Upper lobe of left lung (tissue), 6 donors: ENCODE data around the gene ACSS2. TPM values are rescaled to one million over a fixed set of nuclear protein-coding genes. Genes with fewer than 3 reads are reported as not detected.

Experiments used
- ATAC-seq, 2 donors: fragments of 200-7000 bp; cut with Tn5 transposase; one replicate each; pipeline ENCODE4 v1.9.1; 2022; ENCODE audit warnings: mild to moderate bottlenecking in 2 of 2, moderate library complexity in 2 of 2; ENCODE audit not compliant: low FRiP score in 2 of 2
- DNase-seq, 2 donors: peaks; one replicate each; pipeline ENCODE4 v3.0.0-alpha.2; 2019 to 2020
- H3K27ac ChIP-seq, 4 donors: fragments of 200-600 bp; sonication (generic); one replicate each; pipeline ENCODE4 v1.5.1; 2016 to 2019
- H3K27me3 ChIP-seq, 4 donors: fragments of 200-600 bp; sonication (generic); one replicate each; pipeline ENCODE4 v1.5.1; 2017 to 2019
- H3K36me3 ChIP-seq, 4 donors: fragments of 200-600 bp; sonication (generic); one replicate each; pipeline ENCODE4 v1.5.1; 2016 to 2019
- H3K4me1 ChIP-seq, 4 donors: fragments of 200-600 bp; sonication (generic); one replicate each; pipeline ENCODE4 v1.5.1; 2018 to 2019
- H3K4me3 ChIP-seq, 4 donors: fragments of 200-600 bp; sonication (generic); one replicate each; pipeline ENCODE4 v1.5.1; 2017 to 2019; ENCODE audit warnings: mild to moderate bottlenecking in 2 of 4, moderate library complexity in 1 of 4
- H3K9me3 ChIP-seq, 4 donors: fragments of 200-600 bp; sonication (generic); one replicate each; pipeline ENCODE4 v1.5.1; 2018 to 2019
- CTCF ChIP-seq, 6 experiments: fragments of 450-650 bp in 4 of 6; fragments of 200-600 bp in 2 of 6; sonication (generic) in 2 of 6; IDR thresholded peaks; one replicate each; pipeline ENCODE4 v1.5.1; 2016 to 2019; ENCODE audit warnings: antibody characterized with exemption in 6 of 6
- EP300 ChIP-seq, 4 donors: sonication (generic); formaldehyde crosslinking; IDR thresholded peaks; one replicate each; pipeline ENCODE4 v1.5.1; 2017; ENCODE audit warnings: antibody characterized with exemption in 4 of 4, control low read depth in 2 of 4
- POLR2A ChIP-seq, 4 donors: fragments of 450-650 bp; IDR thresholded peaks; one replicate each; pipeline ENCODE4 v1.5.1; 2016 to 2017; ENCODE audit warnings: antibody characterized with exemption in 4 of 4, mild to moderate bottlenecking in 2 of 4
- POLR2AphosphoS5 ChIP-seq, 2 donors: sonication (generic); formaldehyde crosslinking; IDR thresholded peaks; one replicate each; pipeline ENCODE4 v1.5.1; 2017; ENCODE audit warnings: antibody characterized with exemption in 2 of 2
- WGBS, 2 donors: methylation state at CpG; one replicate each; pipeline ENCODE4 v1.1.5; 2017 to 2018; 5-methylcytosine and 5-hydroxymethylcytosine counted together
- total RNA-seq, 6 donors: library from RNA; depleted of rRNA in 4 of 6; stranded (reverse); fragments of >200 nt in 4 of 6; gene quantifications; one replicate each; pipeline versions ENCODE4 v1.1.0 to v1.2.1, GENCODE V29; 2016 to 2021
- donor health status: DM: no; HTN: no; CAD: no; lungs with moderate emphysema.
- donor health status: DM: no; HTN: yes; CAD: no; lungs with severe emphysema.

Gene ACSS2
- total RNA-seq, 6 donors from 2014 or later = 110 to 377 (median 203) TPM

GRCh38 chr20:34852298-34852697 lies 24.1 kb upstream of the ACSS2 start:
- H3K27ac ChIP-seq = no peak overlapping the region
- no peaks in the 10 kb centered on the region for H3K9me3 ChIP-seq
- WGBS, 2 donors = 60 to 87% methylated on average over 1 to 4 of the region's 4 CpGs
- TF ChIP-seq EP300 (IDR thresholded peaks at IDR 0.05) (no peak), POLR2A (IDR thresholded peaks at IDR 0.05) (no peak), CTCF (IDR thresholded peaks at IDR 0.05) (no peak), POLR2AphosphoS5 (IDR thresholded peaks at IDR 0.05) (no peak)
- H3K27me3 ChIP-seq = no peaks in the 10 kb centered on the region
- H3K4me3 ChIP-seq = no peak overlapping the region
- H3K4me1 ChIP-seq = no peaks in the 10 kb centered on the region
- peaks cover 8 to 46% (median 27%) of the 10 kb centered on the region in 4 donors for H3K36me3 ChIP-seq
- DNase-seq = no peak
- ATAC-seq = no peak

DNA sequence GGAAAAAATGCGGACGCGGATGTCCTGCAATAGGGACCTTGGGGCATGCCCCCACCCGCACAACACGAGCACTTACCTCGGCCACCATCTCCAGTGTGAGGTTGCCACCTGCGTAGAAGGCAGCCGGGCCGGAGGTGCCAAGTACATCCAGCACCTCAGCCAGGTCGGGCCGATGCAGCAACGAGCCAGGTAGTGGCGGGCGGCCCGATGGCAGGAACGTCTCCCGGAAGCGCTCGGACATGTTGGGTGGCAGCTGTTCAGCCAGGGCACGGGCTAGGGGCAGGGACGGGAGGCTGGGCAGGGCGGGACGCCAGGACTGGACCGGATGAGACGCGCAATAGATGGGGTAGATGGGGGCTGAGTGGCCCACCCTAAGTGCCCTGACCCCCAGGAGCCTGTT lies 17.0 kb upstream of the ACSS2 start:
- no peak for TF ChIP-seq CTCF (IDR thresholded peaks at IDR 0.05)
- TF ChIP-seq POLR2AphosphoS5 (IDR thresholded peaks at IDR 0.05) = no peak
- H3K36me3 ChIP-seq = peaks cover 0 to 28% (median 7%) of the 10 kb centered on the region in 4 donors
- H3K27me3 ChIP-seq = no peaks in the 10 kb centered on the region
- peak in 1 of 2 donors; percentile 83 for DNase-seq
- peaks cover 0 to 7% (median 2%) of the 10 kb centered on the region in 4 donors for H3K4me1 ChIP-seq
- peak in 1 of 2 donors; percentile 44 for ATAC-seq
- no peak overlapping the region for H3K27ac ChIP-seq
- H3K9me3 ChIP-seq = no peaks in the 10 kb centered on the region
- WGBS, 2 donors = 94 to 95% methylated on average over 26 of the region's 26 CpGs
- H3K4me3 ChIP-seq = no peak overlapping the region

- Histone ChIP-seq H3K27ac (no peak overlapping the region), H3K27me3 (no peaks in the 10 kb centered on the region), H3K4me3 (no peak overlapping the region), H3K36me3 (peaks cover 0 to 22% (median 6%) of the 10 kb centered on the region in 4 donors), H3K9me3 (no peaks in the 10 kb centered on the region), H3K4me1 (peaks cover 0 to 7% (median 2%) of the 10 kb centered on the region in 4 donors)
- 85 to 88% methylated on average over 8 of the region's 9 CpGs for whole genome bisulfite sequencing, 2 donors
- ATAC-seq (no peak), DNase-seq (no peak)
- no peak for TF ChIP-seq CTCF (IDR thresholded peaks at IDR 0.05)
- no peak for TF ChIP-seq POLR2A (IDR thresholded peaks at IDR 0.05)
- TF ChIP-seq EP300 (IDR thresholded peaks at IDR 0.05) = no peak
- TF ChIP-seq POLR2AphosphoS5 (IDR thresholded peaks at IDR 0.05) = no peak
Observed at GRCh38 chr20:34859826-34860545, 16.4 kb upstream of the ACSS2 start.

DNA sequence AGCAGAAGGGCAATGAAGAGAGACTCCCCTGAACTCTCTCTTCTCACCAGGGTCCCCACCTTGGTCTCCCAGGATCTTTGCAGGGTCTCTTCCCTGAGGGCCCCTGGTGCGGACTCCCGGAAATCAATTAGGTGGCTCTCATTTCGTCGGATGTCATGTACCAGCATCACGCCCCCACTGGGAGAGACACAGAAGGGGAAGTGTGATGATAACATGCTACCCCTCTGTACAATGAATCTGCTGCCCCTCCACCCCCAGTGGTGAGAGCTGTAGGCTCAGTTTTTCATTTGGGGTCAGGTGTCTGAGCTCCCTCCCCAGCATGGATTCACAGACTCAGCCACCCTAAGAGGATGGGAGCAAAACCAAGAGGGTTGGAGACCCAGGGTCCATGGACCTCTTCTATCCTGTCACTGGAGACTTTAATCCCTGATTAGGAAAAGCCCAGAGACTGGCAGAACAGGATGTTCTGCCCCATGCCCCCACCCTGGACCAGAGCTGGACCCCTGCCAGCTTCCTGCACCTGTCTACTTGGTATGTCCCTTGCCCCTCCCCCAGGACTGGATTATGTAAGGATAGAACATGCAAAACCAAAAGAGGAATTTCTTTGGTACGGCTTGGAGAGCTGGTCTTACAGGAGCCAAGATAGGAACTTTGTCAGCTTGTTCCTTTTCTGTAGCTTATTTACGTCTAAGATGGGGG lies 14.9 kb upstream of the ACSS2 start:
- Histone ChIP-seq H3K27me3 (no peaks in the 10 kb centered on the region), H3K9me3 (no peaks in the 10 kb centered on the region), H3K36me3 (peaks cover 0 to 19% (median 4%) of the 10 kb centered on the region in 4 donors), H3K4me1 (peaks cover 0 to 7% (median 2%) of the 10 kb centered on the region in 4 donors), H3K27ac (no peak overlapping the region), H3K4me3 (no peak overlapping the region)
- no peak for ATAC-seq
- TF ChIP-seq EP300 (IDR thresholded peaks at IDR 0.05) (no peak), POLR2AphosphoS5 (IDR thresholded peaks at IDR 0.05) (no peak), CTCF (IDR thresholded peaks at IDR 0.05) (no peak), POLR2A (IDR thresholded peaks at IDR 0.05) (no peak)
- DNase-seq = peak in 1 of 2 donors; percentile 74
- WGBS, 2 donors = 63 to 90% methylated on average over 7 of the region's 7 CpGs
